CD4-positive, CD25-positive, alpha-beta regulatory T cell (primary cell): ENCODE measurements around the gene SLC25A28. TPM values are rescaled to one million over a fixed set of nuclear protein-coding genes. Genes with fewer than 3 reads are reported as not detected.

Experiments used
- ATAC-seq, 2 donors: fragments of 150-1000 bp; cut with Tn5 transposase; one replicate each; pipeline ENCODE4 v1.10.0; 2021; ENCODE audit warnings: low read depth in 2 of 2, moderate number of reproducible peaks in 2 of 2, moderate library complexity in 1 of 2
- DNase-seq, 3 donors: peaks; one replicate each; pipeline versions ENCODE4 v3.0.0 to v3.0.0-alpha.2; 2012 to 2022; ENCODE audit warnings: mixed read lengths in 1 of 3
- H3K27ac ChIP-seq: one replicate; pipeline ENCODE4 v1.7.0; 2013; ENCODE audit warnings: mild to moderate bottlenecking, low read length; ENCODE audit not compliant: insufficient read depth, poor library complexity, severe bottlenecking
- H3K27me3 ChIP-seq: one replicate; pipeline ENCODE4 v1.7.0; 2013; ENCODE audit warnings: low read length; ENCODE audit not compliant: control insufficient read depth, insufficient read depth
- H3K36me3 ChIP-seq: one replicate; pipeline ENCODE4 v1.7.0; 2013; ENCODE audit warnings: mild to moderate bottlenecking, low read length, moderate library complexity; ENCODE audit not compliant: control insufficient read depth, insufficient read depth
- H3K4me1 ChIP-seq: 2 replicates; pipeline ENCODE4 v1.7.0; 2013; ENCODE audit warnings: mild to moderate bottlenecking, low read length; ENCODE audit not compliant: insufficient read depth, control insufficient read depth, poor library complexity, severe bottlenecking
- H3K4me3 ChIP-seq: one replicate; pipeline ENCODE4 v1.7.0; 2013; ENCODE audit warnings: low read depth, mild to moderate bottlenecking, low read length, moderate library complexity
- H3K9me3 ChIP-seq, 2 experiments: 1 replicate in 1 of 2; 2 replicates in 1 of 2; pipeline ENCODE4 v1.7.0; 2013; ENCODE audit warnings: low read length in 2 of 2, mild to moderate bottlenecking in 1 of 2, moderate library complexity in 1 of 2; ENCODE audit not compliant: control insufficient read depth in 2 of 2
- H3K27ac Mint-ChIP-seq, 3 donors: one replicate each; pipeline ENCODE4 v1.8.0; 2020 to 2022; ENCODE audit warnings: mild to moderate bottlenecking in 3 of 3, mixed read lengths in 3 of 3, moderate library complexity in 2 of 3
- H3K27me3 Mint-ChIP-seq: one replicate; pipeline ENCODE4 v1.8.0; 2022; ENCODE audit warnings: mild to moderate bottlenecking, mixed read lengths
- H3K36me3 Mint-ChIP-seq: one replicate; pipeline ENCODE4 v1.8.0; 2020; ENCODE audit warnings: mixed read lengths
- H3K4me1 Mint-ChIP-seq, 4 donors: one replicate each; pipeline ENCODE4 v1.8.0; 2020 to 2022; ENCODE audit warnings: mixed read lengths in 4 of 4, mild to moderate bottlenecking in 1 of 4
- H3K4me3 Mint-ChIP-seq, 4 donors: one replicate each; pipeline ENCODE4 v1.8.0; 2020 to 2022; ENCODE audit warnings: mild to moderate bottlenecking in 4 of 4, mixed read lengths in 4 of 4, moderate library complexity in 3 of 4
- H3K9me3 Mint-ChIP-seq, 7 donors: one replicate each; pipeline ENCODE4 v1.8.0; 2020 to 2022; ENCODE audit warnings: mixed read lengths in 7 of 7, mild to moderate bottlenecking in 3 of 7, moderate library complexity in 2 of 7
- polyA plus RNA-seq, 4 donors: library from polyadenylated mRNA; unstranded; fragments of 300-500 nt; fragmentation: Illumina TruSeq; gene quantifications; one replicate each; pipeline ENCODE4 v1.2.3, GENCODE V29; 2021
- total RNA-seq: library from RNA; stranded (reverse); gene quantifications from one replicate; pipeline ENCODE4 v1.2.3, GENCODE V29; 2022

SLC25A28 gene
- total and polyA plus RNA-seq, 5 donors from 2014 or later = 18.6 to 94.7 (median 22.9) TPM

DNA sequence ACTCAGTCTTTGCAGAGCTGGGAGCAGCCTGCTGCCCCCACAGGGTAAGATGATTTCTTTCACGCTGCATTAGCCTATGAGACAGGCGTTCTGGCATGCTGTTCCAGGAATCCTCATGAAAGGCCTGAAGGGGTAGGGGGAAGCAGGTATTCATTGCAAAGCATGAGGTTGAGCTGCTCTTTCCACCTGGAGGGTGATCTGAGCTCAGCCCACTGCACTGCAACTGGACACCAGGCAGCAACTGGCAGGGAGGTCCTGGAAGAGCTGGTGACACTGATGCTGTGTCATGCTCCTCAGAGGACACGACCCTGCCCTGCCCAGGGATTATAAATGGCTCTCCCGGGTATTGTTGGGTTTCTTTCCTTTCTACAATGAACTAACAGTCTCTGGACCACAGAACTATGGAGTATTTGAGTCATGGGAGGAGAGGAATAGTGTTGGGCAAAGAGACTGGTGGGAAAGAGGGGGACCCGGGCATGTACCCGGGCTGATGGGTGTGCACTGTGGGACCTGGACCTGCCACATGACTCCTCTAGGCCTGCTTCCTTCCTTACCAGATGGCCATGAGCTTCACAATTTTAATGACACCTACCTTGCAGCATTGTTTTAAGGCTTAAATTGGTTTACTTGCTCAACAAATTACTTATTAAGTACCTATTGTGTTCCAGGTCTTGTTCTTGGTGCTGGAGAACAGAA is 24.3 kb downstream of the SLC25A28 start:
- H3K27me3 Mint-ChIP-seq = peaks cover 10% of the 10 kb centered on the region
- H3K4me1 Mint-ChIP-seq = no peaks in the 10 kb centered on the region
- H3K36me3 Mint-ChIP-seq = no peaks in the 10 kb centered on the region
- Histone ChIP-seq H3K27me3 (no peaks in the 10 kb centered on the region), H3K4me1 (no peaks in the 10 kb centered on the region), H3K4me3 (no peak overlapping the region), H3K9me3 (no peaks in the 10 kb centered on the region), H3K27ac (no peak overlapping the region), H3K36me3 (no peaks in the 10 kb centered on the region)
- no peak for DNase-seq
- H3K27ac Mint-ChIP-seq = no peak overlapping the region
- no peak for ATAC-seq
- no peak overlapping the region for H3K4me3 Mint-ChIP-seq
- H3K9me3 Mint-ChIP-seq = peaks cover 0 to 3% (median 0%) of the 10 kb centered on the region in 7 donors

- peaks cover 0 to 3% (median 0%) of the 10 kb centered on the region in 7 donors for H3K9me3 Mint-ChIP-seq
- H3K27me3 Mint-ChIP-seq = peaks cover 10% of the 10 kb centered on the region
- no peak for DNase-seq
- no peak for ATAC-seq
- H3K27me3 ChIP-seq = no peaks in the 10 kb centered on the region
- H3K27ac ChIP-seq = no peak overlapping the region
- H3K36me3 Mint-ChIP-seq = no peaks in the 10 kb centered on the region
- no peak overlapping the region for H3K4me3 Mint-ChIP-seq
- no peaks in the 10 kb centered on the region for H3K9me3 ChIP-seq
- no peaks in the 10 kb centered on the region for H3K4me1 ChIP-seq
- H3K27ac Mint-ChIP-seq = no peak overlapping the region
- H3K4me1 Mint-ChIP-seq = no peaks in the 10 kb centered on the region
- H3K4me3 ChIP-seq = no peak overlapping the region
- H3K36me3 ChIP-seq = no peaks in the 10 kb centered on the region
These were observed 25.0 kb downstream of the SLC25A28 start for GRCh38 chr10:99595236-99595635.

DNA sequence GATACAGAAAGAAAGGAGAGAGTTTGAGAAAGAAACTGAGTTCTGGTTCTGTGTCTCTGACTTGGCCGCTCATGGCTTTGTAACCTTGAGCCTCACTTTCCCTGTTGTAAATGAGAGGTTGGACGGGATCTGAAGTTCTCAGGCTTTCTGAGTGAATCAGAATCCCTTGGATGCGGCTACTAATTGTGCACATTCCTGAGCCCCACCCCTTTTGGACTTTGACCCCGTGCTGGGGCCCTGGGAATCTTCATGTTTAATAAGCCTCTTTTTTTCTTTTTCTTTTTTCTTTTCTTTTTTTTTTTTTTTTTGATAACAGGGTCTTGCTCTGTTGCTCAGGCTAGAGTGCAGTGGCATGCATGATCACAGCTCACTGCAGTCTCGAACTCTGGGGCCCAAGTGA is 26.9 kb downstream of the SLC25A28 start:
- H3K4me3 ChIP-seq = no peak overlapping the region
- Mint-ChIP-seq H3K4me1 (no peaks in the 10 kb centered on the region), H3K27ac (no peak overlapping the region), H3K27me3 (peaks cover 5% of the 10 kb centered on the region), H3K4me3 (no peak overlapping the region), H3K9me3 (peaks cover 0 to 3% (median 0%) of the 10 kb centered on the region in 7 donors), H3K36me3 (no peaks in the 10 kb centered on the region)
- no peaks in the 10 kb centered on the region for H3K9me3 ChIP-seq
- no peaks in the 10 kb centered on the region for H3K4me1 ChIP-seq
- H3K27ac ChIP-seq = no peak overlapping the region
- H3K27me3 ChIP-seq = no peaks in the 10 kb centered on the region
- no peak for DNase-seq
- ATAC-seq = no peak
- H3K36me3 ChIP-seq = no peaks in the 10 kb centered on the region

- ATAC-seq (no peak), DNase-seq (no peak)
- Histone ChIP-seq H3K27me3 (no peaks in the 10 kb centered on the region), H3K27ac (no peak overlapping the region), H3K4me1 (no peaks in the 10 kb centered on the region), H3K4me3 (no peak overlapping the region), H3K9me3 (no peaks in the 10 kb centered on the region), H3K36me3 (no peaks in the 10 kb centered on the region)
- Mint-ChIP-seq H3K27ac (no peak overlapping the region), H3K9me3 (no peaks in the 10 kb centered on the region), H3K36me3 (no peaks in the 10 kb centered on the region), H3K4me1 (no peaks in the 10 kb centered on the region), H3K4me3 (no peak overlapping the region), H3K27me3 (peaks cover 7% of the 10 kb centered on the region)
These were observed 29.4 kb downstream of the SLC25A28 start for GRCh38 chr10:99590799-99591198.

- DNase-seq = no peak
- H3K4me1 ChIP-seq = no peaks in the 10 kb centered on the region
- Mint-ChIP-seq H3K4me3 (no peak overlapping the region), H3K9me3 (no peaks in the 10 kb centered on the region), H3K36me3 (no peaks in the 10 kb centered on the region), H3K27ac (no peak overlapping the region), H3K4me1 (no peaks in the 10 kb centered on the region), H3K27me3 (peaks cover 26% of the 10 kb centered on the region)
- H3K36me3 ChIP-seq = no peaks in the 10 kb centered on the region
- H3K4me3 ChIP-seq = no peak overlapping the region
- H3K27ac ChIP-seq = no peak overlapping the region
- H3K27me3 ChIP-seq = no peaks in the 10 kb centered on the region
- ATAC-seq = no peak
- H3K9me3 ChIP-seq = no peaks in the 10 kb centered on the region
These were observed 36.6 kb downstream of the SLC25A28 start for GRCh38 chr10:99583687-99584086.

GRCh38 chr10:99582255-99582770 is 37.9 kb downstream of the SLC25A28 start:
- no peak overlapping the region for H3K4me3 ChIP-seq
- no peak overlapping the region for H3K27ac ChIP-seq
- no peaks in the 10 kb centered on the region for H3K9me3 ChIP-seq
- peaks cover 0 to 2% (median 0%) of the 10 kb centered on the region in 7 donors for H3K9me3 Mint-ChIP-seq
- no peak for DNase-seq
- no peaks in the 10 kb centered on the region for H3K36me3 ChIP-seq
- no peaks in the 10 kb centered on the region for H3K4me1 Mint-ChIP-seq
- no peaks in the 10 kb centered on the region for H3K27me3 ChIP-seq
- H3K4me1 ChIP-seq = no peaks in the 10 kb centered on the region
- no peak overlapping the region for H3K4me3 Mint-ChIP-seq
- no peaks in the 10 kb centered on the region for H3K36me3 Mint-ChIP-seq
- peaks cover 26% of the 10 kb centered on the region for H3K27me3 Mint-ChIP-seq
- H3K27ac Mint-ChIP-seq = no peak overlapping the region
- ATAC-seq = no peak

DNA sequence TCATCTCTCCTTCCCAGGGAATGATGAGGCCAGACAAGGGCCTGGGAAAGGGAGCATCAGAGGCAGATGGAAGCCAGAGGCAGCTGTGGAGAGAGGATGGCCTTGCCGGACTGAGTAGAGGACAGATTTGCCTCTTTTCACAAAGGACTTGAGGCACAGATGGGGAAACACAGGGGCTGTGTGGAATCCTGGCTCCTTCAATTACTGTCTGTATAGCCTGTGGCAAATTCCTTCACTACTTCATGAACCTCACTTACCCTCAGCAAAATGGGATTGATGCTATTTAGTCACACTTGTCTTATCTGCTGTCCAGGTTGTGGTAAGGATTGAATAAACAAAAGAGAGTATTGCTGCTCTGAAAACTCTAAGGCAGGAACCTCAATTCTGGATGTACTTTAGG is 40.3 kb downstream of the SLC25A28 start:
- H3K27ac Mint-ChIP-seq = no peak overlapping the region
- H3K36me3 Mint-ChIP-seq = no peaks in the 10 kb centered on the region
- peaks cover 22% of the 10 kb centered on the region for H3K27me3 Mint-ChIP-seq
- H3K4me1 Mint-ChIP-seq = no peaks in the 10 kb centered on the region
- no peaks in the 10 kb centered on the region for H3K36me3 ChIP-seq
- H3K9me3 Mint-ChIP-seq = peaks cover 0 to 2% (median 0%) of the 10 kb centered on the region in 7 donors
- no peak for ATAC-seq
- no peak overlapping the region for H3K27ac ChIP-seq
- H3K4me1 ChIP-seq = no peaks in the 10 kb centered on the region
- no peak overlapping the region for H3K4me3 Mint-ChIP-seq
- H3K9me3 ChIP-seq = no peaks in the 10 kb centered on the region
- no peak for DNase-seq
- H3K4me3 ChIP-seq = no peak overlapping the region
- H3K27me3 ChIP-seq = no peaks in the 10 kb centered on the region

- no peaks in the 10 kb centered on the region for H3K36me3 ChIP-seq
- peaks cover 0 to 2% (median 0%) of the 10 kb centered on the region in 7 donors for H3K9me3 Mint-ChIP-seq
- ATAC-seq (no peak), DNase-seq (no peak)
- H3K4me3 ChIP-seq = no peak overlapping the region
- H3K27ac Mint-ChIP-seq = no peak overlapping the region
- no peaks in the 10 kb centered on the region for H3K9me3 ChIP-seq
- H3K4me3 Mint-ChIP-seq = no peak overlapping the region
- no peaks in the 10 kb centered on the region for H3K4me1 ChIP-seq
- no peak overlapping the region for H3K27ac ChIP-seq
- H3K27me3 ChIP-seq = no peaks in the 10 kb centered on the region
- peaks cover 16% of the 10 kb centered on the region for H3K27me3 Mint-ChIP-seq
- no peaks in the 10 kb centered on the region for H3K36me3 Mint-ChIP-seq
- no peaks in the 10 kb centered on the region for H3K4me1 Mint-ChIP-seq
These were observed 46.4 kb downstream of the SLC25A28 start for GRCh38 chr10:99573790-99574189.
